ENCODE data around the gene HDAC9.

Gene HDAC9

DNA sequence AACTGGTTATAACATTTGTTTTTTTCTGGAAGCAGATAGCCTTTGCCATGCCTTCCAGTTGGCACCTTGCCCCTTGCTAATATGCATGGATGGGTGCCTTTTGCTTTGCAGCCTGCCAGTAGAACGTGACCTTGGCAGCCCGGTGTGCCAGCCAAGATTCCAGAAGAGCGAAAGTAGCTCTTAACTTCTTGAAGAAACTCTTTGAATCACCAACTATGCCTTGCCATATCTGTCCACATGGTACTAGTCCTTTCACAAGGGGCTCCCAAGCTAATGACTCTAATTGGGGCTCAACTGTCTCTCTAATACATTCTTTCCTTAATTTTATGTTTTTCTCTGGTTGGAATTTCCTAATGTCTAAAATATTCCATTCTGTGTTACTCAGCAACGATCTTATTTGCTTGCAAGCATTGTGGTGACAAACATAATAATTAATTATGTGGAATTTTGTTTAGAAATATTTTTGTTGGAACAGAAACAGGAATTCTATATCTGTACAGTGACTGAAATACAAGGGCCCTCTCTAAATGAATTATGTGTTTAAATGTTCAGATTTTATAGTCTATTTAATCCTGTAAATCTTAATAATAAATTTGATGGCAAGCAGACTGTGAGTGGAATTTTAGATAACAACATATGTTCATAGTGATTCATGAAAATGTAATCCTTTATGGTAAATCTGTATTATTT, 45.8 kb downstream of the HDAC9 start:
- H3K4me1 ChIP-seq = peaks cover 42% of the 10 kb centered on the region
- H3K27me3 ChIP-seq (ENCODE audit: low read depth) = no peaks in the 10 kb centered on the region
- no peaks in the 10 kb centered on the region for H3K9me3 ChIP-seq
- no peak for DNase-seq (ENCODE audit: low spot score in 2 of 2)
- H3K4me3 ChIP-seq = no peak overlapping the region
- in situ Hi-C loops (cut with MboI; ENCODE audit: low sequenced_read_pairs) = no loop called here
- peaks cover 54% of the 10 kb centered on the region for H3K36me3 ChIP-seq (replicated peaks)

DNA sequence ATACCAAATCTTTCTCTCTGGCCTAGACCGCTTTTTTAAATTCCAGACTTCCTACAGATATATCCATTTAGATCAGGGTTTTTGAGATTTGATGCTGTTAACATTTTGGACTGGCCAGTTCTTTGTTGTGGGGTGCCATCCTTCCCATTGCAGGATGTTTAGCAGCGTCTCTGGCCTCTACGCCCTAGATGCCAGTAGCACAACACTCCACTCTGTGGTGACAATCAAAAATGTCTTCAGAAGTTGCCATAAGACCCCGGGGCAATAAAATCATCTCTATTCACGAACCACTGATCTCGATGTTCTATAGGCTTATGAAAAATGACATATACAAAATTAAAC, 46.3 kb downstream of the HDAC9 start:
- H3K36me3 ChIP-seq (replicated peaks) = peaks cover 54% of the 10 kb centered on the region
- H3K4me1 ChIP-seq = peaks cover 41% of the 10 kb centered on the region
- no peak for DNase-seq (ENCODE audit: low spot score in 2 of 2)
- in situ Hi-C loops (cut with MboI; ENCODE audit: low sequenced_read_pairs) = no loop called here
- H3K9me3 ChIP-seq = no peaks in the 10 kb centered on the region
- H3K4me3 ChIP-seq = no peak overlapping the region
- H3K27me3 ChIP-seq (ENCODE audit: low read depth) = no peaks in the 10 kb centered on the region

DNA sequence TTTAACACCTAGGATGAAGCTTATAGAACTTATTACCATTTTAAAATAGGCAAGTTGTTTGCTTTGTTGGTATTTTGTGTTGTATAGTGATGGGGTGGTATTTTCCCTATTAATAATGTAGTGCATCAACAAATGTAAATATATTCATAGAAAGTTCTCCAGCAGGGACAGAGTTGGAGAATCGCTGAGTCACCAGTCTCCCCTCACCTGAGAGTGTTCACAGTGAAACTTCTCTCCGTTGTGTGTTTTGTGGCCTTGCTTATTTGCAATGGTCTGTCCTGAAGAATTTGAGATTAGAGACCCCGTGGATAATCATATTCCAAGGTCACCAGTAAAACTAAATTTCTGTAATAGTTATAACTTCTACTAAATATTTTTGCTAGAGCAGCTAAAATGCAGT, 51.0 kb downstream of the HDAC9 start:
- no peaks in the 10 kb centered on the region for H3K27me3 ChIP-seq (ENCODE audit: low read depth)
- no peak for DNase-seq (ENCODE audit: low spot score in 2 of 2)
- in situ Hi-C loops (cut with MboI; ENCODE audit: low sequenced_read_pairs) = no loop called here
- H3K4me3 ChIP-seq = no peak overlapping the region
- H3K9me3 ChIP-seq = no peaks in the 10 kb centered on the region
- peaks cover 51% of the 10 kb centered on the region for H3K36me3 ChIP-seq (replicated peaks)
- peaks cover 25% of the 10 kb centered on the region for H3K4me1 ChIP-seq

DNA sequence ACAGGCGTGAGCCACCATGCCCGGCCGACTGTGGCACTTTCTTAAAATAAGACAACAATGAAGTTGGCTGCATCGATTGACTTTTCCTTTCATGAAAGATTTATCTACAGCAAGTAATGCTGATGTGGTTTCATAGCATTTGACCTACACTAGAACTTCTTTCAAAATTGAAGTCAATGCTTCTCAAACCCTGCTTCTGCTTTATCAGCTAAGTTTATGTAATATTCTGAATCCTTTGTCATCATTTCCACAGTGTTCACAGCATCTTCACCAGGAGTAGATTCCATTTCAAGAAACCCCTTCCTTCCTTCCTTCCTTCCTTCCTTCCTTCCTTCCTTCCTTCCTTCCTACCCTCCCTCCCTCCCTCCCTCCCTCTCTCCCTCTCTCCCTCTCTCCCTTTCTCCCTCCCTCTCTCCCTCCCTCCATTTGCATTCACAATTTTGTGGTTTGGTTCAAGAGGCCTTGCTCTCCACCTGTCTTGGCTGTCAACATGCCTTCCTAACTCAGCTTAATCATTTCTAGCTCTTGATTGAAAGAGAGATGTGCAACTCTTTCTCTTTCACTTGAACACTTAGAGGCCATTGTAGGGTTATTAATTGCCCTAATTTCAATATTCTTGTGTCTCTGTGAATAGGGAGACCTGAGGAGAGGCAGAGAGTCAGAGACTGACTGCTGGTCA, 52.1 kb downstream of the HDAC9 start:
- H3K27me3 ChIP-seq (ENCODE audit: low read depth) = no peaks in the 10 kb centered on the region
- H3K9me3 ChIP-seq = no peaks in the 10 kb centered on the region
- peaks cover 35% of the 10 kb centered on the region for H3K4me1 ChIP-seq
- no peak for DNase-seq (ENCODE audit: low spot score in 2 of 2)
- in situ Hi-C loops (cut with MboI; ENCODE audit: low sequenced_read_pairs) = no loop called here
- no peak overlapping the region for H3K4me3 ChIP-seq
- H3K36me3 ChIP-seq (replicated peaks) = peaks cover 50% of the 10 kb centered on the region

DNA sequence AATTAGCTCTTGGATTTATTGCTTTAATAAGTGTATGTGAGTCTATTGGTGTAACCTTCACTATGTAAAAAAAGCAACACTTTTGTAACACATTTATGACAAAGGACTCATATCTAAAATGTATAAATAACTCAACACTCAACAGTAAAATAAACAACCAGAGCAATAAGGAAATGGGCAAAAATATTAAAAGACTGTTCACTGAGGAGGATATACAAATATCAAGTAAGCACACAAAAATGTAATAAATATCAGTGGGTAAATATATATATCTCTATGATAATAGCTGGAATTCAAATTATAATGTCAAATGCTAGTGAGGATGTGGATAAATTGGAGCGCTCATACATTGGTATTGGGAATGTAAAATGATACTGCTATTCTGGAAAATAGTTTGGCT, 53.0 kb downstream of the HDAC9 start:
- Histone ChIP-seq H3K4me1 (peaks cover 44% of the 10 kb centered on the region), H3K36me3 (replicated peaks) (peaks cover 42% of the 10 kb centered on the region), H3K4me3 (no peak overlapping the region), H3K9me3 (no peaks in the 10 kb centered on the region), H3K27me3 (ENCODE audit: low read depth) (no peaks in the 10 kb centered on the region)
- no peak for DNase-seq (ENCODE audit: low spot score in 2 of 2)
- in situ Hi-C loops (cut with MboI; ENCODE audit: low sequenced_read_pairs) = no loop called here

DNA sequence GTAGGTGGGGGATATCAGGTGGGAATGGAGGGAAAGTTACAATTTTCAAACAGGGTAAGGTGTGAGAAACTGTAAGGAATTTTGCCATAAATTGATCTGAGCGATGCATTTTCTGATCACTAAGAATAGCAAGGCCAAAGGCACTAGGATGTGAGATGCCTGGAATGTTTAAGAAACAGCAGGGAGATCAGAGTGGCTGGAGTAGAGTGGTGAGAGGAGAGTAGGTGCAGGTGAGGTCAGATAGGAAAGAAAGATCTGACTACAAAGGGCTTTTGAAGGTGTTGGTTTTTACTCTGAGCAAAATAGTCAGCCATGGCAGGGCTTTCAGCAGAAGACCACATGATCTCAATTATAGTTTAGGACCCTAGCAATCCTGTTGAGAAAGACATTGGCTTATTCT, 55.0 kb downstream of the HDAC9 start:
- Histone ChIP-seq H3K27me3 (ENCODE audit: low read depth) (no peaks in the 10 kb centered on the region), H3K4me1 (peaks cover 49% of the 10 kb centered on the region), H3K4me3 (no peak overlapping the region), H3K9me3 (no peaks in the 10 kb centered on the region), H3K36me3 (replicated peaks) (peaks cover 24% of the 10 kb centered on the region)
- no peak for DNase-seq (ENCODE audit: low spot score in 2 of 2)
- in situ Hi-C loops (cut with MboI; ENCODE audit: low sequenced_read_pairs) = no loop called here

DNA sequence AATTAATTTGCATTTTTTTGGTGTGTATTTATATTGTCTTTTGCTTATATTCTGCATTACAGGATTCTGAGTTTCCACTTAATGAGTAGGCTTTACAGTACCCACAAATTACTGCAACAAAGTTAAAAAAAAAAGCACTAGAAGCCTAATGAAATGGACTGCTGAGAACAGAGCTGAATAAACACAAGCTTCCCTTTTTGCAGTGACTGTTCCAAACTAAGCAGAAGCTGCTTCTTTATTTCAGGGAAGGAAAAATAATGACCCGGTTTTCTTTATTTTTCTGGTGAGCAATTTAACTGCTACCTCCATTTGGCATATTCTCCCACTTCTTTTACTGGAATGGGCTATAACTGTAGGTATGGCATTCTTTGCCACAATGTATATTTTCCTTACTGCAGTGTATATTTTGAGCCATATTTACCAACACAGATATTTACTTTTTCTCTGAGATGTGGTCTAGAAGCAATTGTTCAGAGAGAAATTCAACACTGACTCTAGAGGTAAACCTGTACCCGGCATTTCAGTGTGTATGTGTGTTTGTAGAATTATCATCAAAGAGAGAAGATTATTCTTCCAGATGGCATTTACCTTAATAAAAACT, 56.9 kb downstream of the HDAC9 start:
- no peak overlapping the region for H3K4me3 ChIP-seq
- H3K27me3 ChIP-seq (ENCODE audit: low read depth) = no peaks in the 10 kb centered on the region
- no peaks in the 10 kb centered on the region for H3K9me3 ChIP-seq
- no peak for DNase-seq (ENCODE audit: low spot score in 2 of 2)
- peaks cover 9% of the 10 kb centered on the region for H3K36me3 ChIP-seq (replicated peaks)
- in situ Hi-C loops (cut with MboI; ENCODE audit: low sequenced_read_pairs) = no loop called here
- H3K4me1 ChIP-seq = peaks cover 45% of the 10 kb centered on the region

DNA sequence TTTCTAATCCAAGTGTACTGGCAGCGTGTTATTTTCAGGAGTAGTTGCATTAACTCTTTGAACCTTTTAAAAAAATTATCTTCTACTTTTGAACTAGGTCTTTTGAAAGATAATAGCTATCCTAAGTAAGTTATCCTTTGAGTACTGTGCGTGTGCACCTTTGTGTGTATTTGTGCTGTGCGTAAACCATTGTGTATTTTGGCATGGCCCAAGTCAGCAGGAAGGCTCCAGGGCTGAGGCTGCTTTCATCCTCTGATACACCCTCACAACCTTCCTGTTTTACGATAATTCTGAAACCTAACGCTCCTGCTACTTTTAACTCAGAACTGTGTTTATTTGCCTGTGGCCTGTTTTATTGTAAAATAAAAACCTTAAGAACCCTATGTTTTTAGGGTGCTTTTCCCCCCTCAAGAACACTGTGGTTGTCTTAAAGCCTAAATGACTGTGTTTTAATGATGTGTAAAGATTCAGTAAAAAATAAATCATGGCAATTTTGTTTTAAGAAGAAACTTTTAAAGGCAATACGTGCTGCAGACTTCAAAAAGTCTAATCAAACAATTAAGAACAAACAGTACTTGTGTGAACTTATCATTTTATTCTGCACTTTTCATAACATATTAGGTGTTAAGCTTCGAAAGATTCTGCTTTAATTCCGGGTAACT, 57.5 kb downstream of the HDAC9 start:
- H3K4me1 ChIP-seq = peaks cover 45% of the 10 kb centered on the region
- peak; percentile 36 to 49 for DNase-seq (ENCODE audit: low spot score in 2 of 2)
- H3K9me3 ChIP-seq = no peaks in the 10 kb centered on the region
- in situ Hi-C loops (cut with MboI; ENCODE audit: low sequenced_read_pairs) = no loop called here
- H3K4me3 ChIP-seq = no peak overlapping the region
- H3K27me3 ChIP-seq (ENCODE audit: low read depth) = no peaks in the 10 kb centered on the region
- H3K36me3 ChIP-seq (replicated peaks) = peaks cover 11% of the 10 kb centered on the region

DNA sequence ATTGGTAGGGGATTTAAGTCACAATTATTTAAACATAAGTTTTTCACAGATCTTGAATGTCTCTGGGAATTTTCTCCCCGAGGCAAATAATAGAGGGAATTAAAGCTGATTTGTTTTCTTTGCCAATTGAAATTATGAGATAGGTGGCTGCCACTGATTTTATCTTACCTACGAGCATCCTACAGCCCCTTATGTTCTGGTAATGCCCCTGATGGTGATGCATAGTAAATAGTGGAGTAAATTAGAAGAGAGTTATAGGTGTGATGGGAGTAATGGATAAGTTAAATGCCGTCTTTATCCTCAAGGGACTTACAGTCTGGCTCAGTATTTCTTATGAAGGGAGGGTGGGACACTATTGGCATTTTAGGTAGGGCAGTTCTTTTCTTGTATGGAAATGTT, 58.1 kb downstream of the HDAC9 start:
- Histone ChIP-seq H3K4me3 (no peak overlapping the region), H3K36me3 (replicated peaks) (peaks cover 11% of the 10 kb centered on the region), H3K27me3 (ENCODE audit: low read depth) (no peaks in the 10 kb centered on the region), H3K4me1 (peaks cover 48% of the 10 kb centered on the region), H3K9me3 (no peaks in the 10 kb centered on the region)
- peak in 1 of 2 experiments; percentile 27 for DNase-seq (ENCODE audit: low spot score in 2 of 2)
- in situ Hi-C loops (cut with MboI; ENCODE audit: low sequenced_read_pairs) = no loop called here

DNA sequence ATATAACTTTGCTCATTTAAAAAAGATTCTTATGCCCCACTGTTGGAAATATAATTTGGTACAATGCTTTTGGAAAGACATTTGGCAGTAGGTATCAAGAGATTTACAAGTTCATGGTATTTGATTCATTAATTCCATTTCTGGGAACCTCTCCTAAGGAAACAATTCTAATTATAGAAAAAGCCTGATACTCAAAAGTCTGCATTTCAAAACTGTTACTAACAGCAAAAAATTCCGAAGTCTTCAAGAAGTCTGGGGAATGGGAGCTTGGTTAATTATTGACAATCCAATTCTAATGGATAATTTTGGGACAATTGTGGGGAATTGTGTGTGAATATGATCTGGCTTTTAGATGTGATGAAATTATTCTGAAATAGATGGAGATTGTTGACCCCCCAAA, 59.6 kb downstream of the HDAC9 start:
- H3K36me3 ChIP-seq (replicated peaks) = peaks cover 21% of the 10 kb centered on the region
- no peak for DNase-seq (ENCODE audit: low spot score in 2 of 2)
- in situ Hi-C loops (cut with MboI; ENCODE audit: low sequenced_read_pairs) = no loop called here

DNA sequence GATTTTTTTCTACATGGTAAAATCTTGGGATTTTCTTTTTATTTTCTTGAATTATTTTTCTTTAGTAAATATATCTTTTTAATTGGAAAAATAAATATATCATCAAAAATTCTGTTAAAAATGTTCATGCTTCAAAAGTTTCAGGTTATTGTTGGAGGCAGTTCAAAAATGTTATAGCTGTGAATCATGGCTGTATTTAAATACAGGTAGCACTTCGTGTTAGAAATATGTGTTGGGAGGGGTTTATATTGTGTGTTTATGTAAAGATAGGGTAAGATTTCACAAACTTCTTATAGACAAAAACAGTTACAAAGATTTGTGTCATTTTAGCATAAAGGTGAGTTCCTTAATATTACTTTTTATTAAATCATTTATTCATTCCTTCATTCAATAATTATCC, 60.4 kb downstream of the HDAC9 start:
- Histone ChIP-seq H3K4me1 (peaks cover 47% of the 10 kb centered on the region), H3K36me3 (replicated peaks) (peaks cover 21% of the 10 kb centered on the region), H3K9me3 (no peaks in the 10 kb centered on the region), H3K27me3 (ENCODE audit: low read depth) (no peaks in the 10 kb centered on the region), H3K4me3 (no peak overlapping the region)
- DNase-seq (ENCODE audit: low spot score in 2 of 2) = no peak
- in situ Hi-C loops (cut with MboI; ENCODE audit: low sequenced_read_pairs) = no loop called here

More for the DNA sequence above, 59.6 kb downstream of the HDAC9 start:
- Histone ChIP-seq H3K4me3 (no peak overlapping the region), H3K9me3 (no peaks in the 10 kb centered on the region), H3K27me3 (ENCODE audit: low read depth) (no peaks in the 10 kb centered on the region), H3K4me1 (peaks cover 47% of the 10 kb centered on the region)

DNA sequence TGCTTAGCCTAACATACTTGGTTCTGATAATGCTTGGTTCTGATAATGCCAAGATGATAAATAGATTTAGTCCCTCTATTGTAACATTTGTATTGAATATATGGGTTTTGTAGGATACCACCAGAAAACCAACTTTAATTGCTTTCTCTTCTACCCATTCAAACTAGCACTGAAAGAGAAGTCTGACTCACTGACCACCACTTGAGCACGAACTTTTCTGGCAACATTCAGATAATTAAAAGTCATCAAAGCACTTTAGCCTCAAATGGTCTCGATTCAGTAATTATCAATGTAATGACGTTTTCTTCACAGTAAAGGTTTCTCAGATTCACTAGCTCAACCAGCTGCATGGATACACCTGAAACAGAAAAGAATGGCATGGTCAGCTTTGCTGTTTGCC, 63.0 kb downstream of the HDAC9 start:
- peaks cover 22% of the 10 kb centered on the region for H3K4me1 ChIP-seq
- H3K27me3 ChIP-seq (ENCODE audit: low read depth) = no peaks in the 10 kb centered on the region
- H3K9me3 ChIP-seq = no peaks in the 10 kb centered on the region
- no peak overlapping the region for H3K4me3 ChIP-seq
- peaks cover 21% of the 10 kb centered on the region for H3K36me3 ChIP-seq (replicated peaks)
- in situ Hi-C loops (cut with MboI; ENCODE audit: low sequenced_read_pairs) = no loop called here
- DNase-seq (ENCODE audit: low spot score in 2 of 2) = no peak

DNA sequence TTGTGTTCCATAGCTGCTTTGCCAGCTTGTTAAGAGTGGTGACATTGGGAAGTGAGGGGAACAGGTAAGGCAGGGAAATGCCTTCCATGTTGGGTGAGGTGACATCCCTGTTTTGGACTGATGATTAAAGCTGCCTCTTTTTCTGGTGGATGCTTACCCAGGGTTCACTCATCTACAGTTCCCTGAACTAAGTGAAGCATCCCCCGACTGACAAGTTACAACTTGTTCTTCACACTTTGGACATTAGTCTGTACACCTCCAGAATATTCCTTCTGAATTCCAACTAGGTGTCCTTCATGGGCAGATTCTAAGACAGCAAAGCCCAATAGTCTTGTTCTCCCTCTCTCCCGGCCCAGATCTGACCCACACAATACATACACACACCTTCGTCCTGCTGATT, 63.4 kb downstream of the HDAC9 start:
- in situ Hi-C loops (cut with MboI; ENCODE audit: low sequenced_read_pairs) = no loop called here
- peaks cover 18% of the 10 kb centered on the region for H3K4me1 ChIP-seq
- no peak for DNase-seq (ENCODE audit: low spot score in 2 of 2)

DNA sequence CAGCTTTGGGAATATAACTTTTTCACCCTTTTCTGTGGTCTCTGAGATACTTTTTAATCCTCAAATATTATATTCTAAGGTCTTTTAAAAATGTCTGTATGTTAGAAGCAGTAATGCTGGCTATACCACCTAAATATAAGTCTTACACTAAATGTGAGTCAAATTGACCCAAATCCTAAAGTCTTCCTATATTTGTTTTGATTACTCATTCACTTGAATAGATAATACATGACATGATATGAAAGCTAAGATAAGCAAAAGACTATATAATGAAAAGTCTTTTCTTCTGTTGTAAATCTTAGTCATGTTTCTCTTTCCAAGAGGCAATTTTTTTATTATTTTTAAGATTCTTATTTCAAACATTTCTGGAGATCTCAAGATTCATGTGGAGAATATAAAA, 64.2 kb downstream of the HDAC9 start:
- Histone ChIP-seq H3K4me1 (peaks cover 22% of the 10 kb centered on the region), H3K36me3 (replicated peaks) (peaks cover 21% of the 10 kb centered on the region), H3K27me3 (ENCODE audit: low read depth) (no peaks in the 10 kb centered on the region), H3K9me3 (no peaks in the 10 kb centered on the region), H3K4me3 (no peak overlapping the region)
- DNase-seq (ENCODE audit: low spot score in 2 of 2) = no peak
- in situ Hi-C loops (cut with MboI; ENCODE audit: low sequenced_read_pairs) = no loop called here

More for the DNA sequence above, 63.4 kb downstream of the HDAC9 start:
- H3K36me3 ChIP-seq (replicated peaks) = peaks cover 21% of the 10 kb centered on the region
- no peak overlapping the region for H3K4me3 ChIP-seq
- no peaks in the 10 kb centered on the region for H3K9me3 ChIP-seq
- H3K27me3 ChIP-seq (ENCODE audit: low read depth) = no peaks in the 10 kb centered on the region
